Fibroblast of the aortic adventitia (primary cell): ENCODE data around the gene BACE1-AS. TPM values are rescaled to one million over a fixed set of nuclear protein-coding genes. Genes with fewer than 3 reads are reported as not detected.

Experiments used
- DNase-seq: peaks from one replicate; pipeline ENCODE4 v3.0.0-alpha.2; 2010; ENCODE audit warnings: low read depth
- H3K4me3 ChIP-seq: 2 replicates; pipeline ENCODE4 v1.5.1; 2011; ENCODE audit warnings: low read depth, mild to moderate bottlenecking, control low read depth, low read length, moderate library complexity
- CTCF ChIP-seq: IDR thresholded peaks from 2 replicates; pipeline ENCODE4 v1.5.1; 2011; ENCODE audit warnings: mild to moderate bottlenecking, low read length, control low read depth, inconsistent platforms; ENCODE audit not compliant: insufficient read depth
- total RNA-seq: library from RNA; depleted of rRNA; stranded (reverse); fragments of >200 nt; gene quantifications from 2 replicates; pipeline ENCODE4 v1.2.3, GENCODE V29; 2012; ENCODE audit warnings: low replicate concordance

The BACE1-AS gene
- total RNA-seq, 1 donor: 8.5 TPM

- H3K4me3 ChIP-seq: no peak overlapping the region
- no peak for TF ChIP-seq CTCF
- DNase-seq: peak; percentile 60
Observed at GRCh38 chr11:117279711-117280376, 11.3 kb upstream of the BACE1-AS start.

- peak; percentile 99 for DNase-seq
- no peak for TF ChIP-seq CTCF
- H3K4me3 ChIP-seq: no peak overlapping the region
Observed at GRCh38 chr11:117281159-117281558, 10.0 kb upstream of the BACE1-AS start.

GRCh38 chr11:117281869-117282268, 9.3 kb upstream of the BACE1-AS start:
- H3K4me3 ChIP-seq: no peak overlapping the region
- no peak for TF ChIP-seq CTCF
- no peak for DNase-seq

GRCh38 chr11:117282956-117283355, 8.2 kb upstream of the BACE1-AS start:
- TF ChIP-seq CTCF: no peak
- no peak for DNase-seq
- no peak overlapping the region for H3K4me3 ChIP-seq

- no peak for TF ChIP-seq CTCF
- DNase-seq: no peak
- no peak overlapping the region for H3K4me3 ChIP-seq
Observed at GRCh38 chr11:117284053-117284452, 7.1 kb upstream of the BACE1-AS start.

- DNase-seq: no peak
- TF ChIP-seq CTCF: no peak
- H3K4me3 ChIP-seq: no peak overlapping the region
Observed at GRCh38 chr11:117286588-117286987, 4.6 kb upstream of the BACE1-AS start.

- no peak overlapping the region for H3K4me3 ChIP-seq
- no peak for TF ChIP-seq CTCF
- no peak for DNase-seq
Observed at GRCh38 chr11:117287668-117288067, 3.5 kb upstream of the BACE1-AS start.
